Neural progenitor cell (in vitro differentiated cells): Measurements from ENCODE around the gene LTBP2.

ENCODE experiments used
- EZH2 ChIP-seq: fragments of 200-600 bp; sonication (generic); IDR thresholded peaks from 2 replicates; pipeline ENCODE4 v1.6.1; 2017; ENCODE audit warnings: antibody characterized with exemption, mild to moderate bottlenecking, moderate library complexity
- TF ChIP-seq, protein P1 (sequence below): fragments of 200-600 bp; sonication (generic); IDR thresholded peaks from 2 replicates; pipeline ENCODE4 v1.5.1; 2017; ENCODE audit warnings: antibody characterized with exemption, mild to moderate bottlenecking

DNA sequence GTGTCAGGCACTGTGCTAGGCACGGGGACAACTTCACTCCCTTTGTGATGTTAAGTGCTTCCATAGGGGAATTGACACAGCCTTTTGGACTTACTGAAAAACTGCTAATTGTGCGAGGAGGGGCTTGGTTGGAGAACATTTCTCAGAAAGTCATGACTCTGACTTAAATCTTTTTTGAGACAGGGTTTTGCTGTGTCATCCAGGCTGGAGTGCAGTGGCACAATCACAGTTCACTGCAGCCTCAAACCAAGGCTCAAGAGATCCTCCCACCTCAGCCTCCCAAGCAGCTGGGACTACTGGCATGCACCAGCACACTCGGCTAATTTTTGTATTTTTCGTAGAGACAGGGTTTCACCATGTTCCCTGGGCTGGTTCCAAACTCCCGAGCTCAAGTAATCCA lies 10.2 kb upstream of the LTBP2 start:
- TF ChIP-seq, protein P1, sequence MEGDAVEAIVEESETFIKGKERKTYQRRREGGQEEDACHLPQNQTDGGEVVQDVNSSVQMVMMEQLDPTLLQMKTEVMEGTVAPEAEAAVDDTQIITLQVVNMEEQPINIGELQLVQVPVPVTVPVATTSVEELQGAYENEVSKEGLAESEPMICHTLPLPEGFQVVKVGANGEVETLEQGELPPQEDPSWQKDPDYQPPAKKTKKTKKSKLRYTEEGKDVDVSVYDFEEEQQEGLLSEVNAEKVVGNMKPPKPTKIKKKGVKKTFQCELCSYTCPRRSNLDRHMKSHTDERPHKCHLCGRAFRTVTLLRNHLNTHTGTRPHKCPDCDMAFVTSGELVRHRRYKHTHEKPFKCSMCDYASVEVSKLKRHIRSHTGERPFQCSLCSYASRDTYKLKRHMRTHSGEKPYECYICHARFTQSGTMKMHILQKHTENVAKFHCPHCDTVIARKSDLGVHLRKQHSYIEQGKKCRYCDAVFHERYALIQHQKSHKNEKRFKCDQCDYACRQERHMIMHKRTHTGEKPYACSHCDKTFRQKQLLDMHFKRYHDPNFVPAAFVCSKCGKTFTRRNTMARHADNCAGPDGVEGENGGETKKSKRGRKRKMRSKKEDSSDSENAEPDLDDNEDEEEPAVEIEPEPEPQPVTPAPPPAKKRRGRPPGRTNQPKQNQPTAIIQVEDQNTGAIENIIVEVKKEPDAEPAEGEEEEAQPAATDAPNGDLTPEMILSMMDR = no peak
- TF ChIP-seq EZH2 = no peak
